SK-N-SH (cell line): Measurements from ENCODE around the gene SMIM29.

Experiments used
- CHD2 ChIP-seq: fragments of 150-350 bp; IDR thresholded peaks from 2 replicates; pipeline ENCODE4 v1.6.1; 2018; ENCODE audit warnings: low read length; ENCODE audit not compliant: partially characterized antibody
- CTCF ChIP-seq: fragments of 200-600 bp; sonication (generic); IDR thresholded peaks from 2 replicates; pipeline ENCODE4 v1.6.1; 2017; ENCODE audit warnings: antibody characterized with exemption, mild to moderate bottlenecking, moderate library complexity
- MXI1 ChIP-seq: IDR thresholded peaks from 2 replicates; pipeline ENCODE4 v1.6.1; 2012; ENCODE audit warnings: mild to moderate bottlenecking, low read depth, low read length, improper control_type of control experiment
- YY1 ChIP-seq: IDR thresholded peaks from 2 replicates; pipeline ENCODE4 v1.4.0; 2012; ENCODE audit warnings: low read depth, mild to moderate bottlenecking

GRCh38 chr6:34246563-34247391 lies 2.0 kb downstream of the SMIM29 start:
- TF ChIP-seq CTCF (peak; percentile 56), CHD2 (no peak), MXI1 (no peak), YY1 (no peak)
